ENCODE measurements around the gene AGAP1.

Gene AGAP1

DNA sequence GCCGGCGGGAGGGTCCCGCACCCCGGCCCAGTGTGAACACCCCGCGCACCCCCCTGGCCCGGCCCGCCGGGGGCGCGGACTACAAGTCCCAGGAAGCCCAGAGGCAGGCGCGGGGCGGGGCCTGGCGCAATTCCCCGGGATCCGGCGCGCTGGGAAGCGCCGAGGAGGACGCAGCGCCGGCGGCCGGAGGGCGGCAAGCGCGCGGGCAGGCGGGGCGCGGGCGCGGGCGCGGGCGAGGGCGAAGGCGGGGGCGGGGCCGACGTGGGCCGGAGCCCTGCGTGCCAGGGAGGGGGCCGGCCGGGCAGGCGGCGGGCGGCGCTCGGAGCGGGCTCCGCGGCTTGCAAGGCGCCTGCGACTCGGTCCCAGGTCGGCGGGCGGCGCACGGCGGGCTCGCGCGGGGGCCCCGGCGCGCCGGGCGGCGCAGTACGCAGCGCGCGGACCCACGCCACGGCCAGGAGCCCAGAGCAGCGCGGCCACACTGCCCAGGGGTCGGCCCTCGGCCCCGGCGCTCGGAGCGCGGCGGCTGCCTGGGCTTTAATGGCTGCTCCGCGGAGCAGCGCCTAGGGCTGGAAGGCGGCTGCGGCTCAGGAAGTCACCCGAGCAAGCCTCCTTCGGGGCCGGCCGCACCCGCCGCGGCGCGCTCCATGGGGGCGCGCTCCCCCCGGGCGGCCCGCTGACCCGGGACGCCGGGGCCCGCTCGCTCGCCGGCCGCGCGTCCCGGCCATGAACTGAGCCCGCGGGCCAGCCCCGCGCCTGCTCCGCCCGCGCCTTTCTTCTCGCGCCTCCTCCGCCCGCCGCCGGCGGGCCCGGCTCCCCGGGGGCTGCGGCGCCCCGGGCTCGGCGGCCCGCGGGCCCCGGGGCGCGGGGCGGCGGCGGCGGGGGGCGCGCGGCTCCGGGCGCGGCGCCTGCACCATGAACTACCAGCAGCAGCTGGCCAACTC lies at the start of gene AGAP1:
Gene AGAP1, plus strand, starts transcription at position 269 of the 941 bp plus-strand sequence.
- DNase-seq = no peak

DNA sequence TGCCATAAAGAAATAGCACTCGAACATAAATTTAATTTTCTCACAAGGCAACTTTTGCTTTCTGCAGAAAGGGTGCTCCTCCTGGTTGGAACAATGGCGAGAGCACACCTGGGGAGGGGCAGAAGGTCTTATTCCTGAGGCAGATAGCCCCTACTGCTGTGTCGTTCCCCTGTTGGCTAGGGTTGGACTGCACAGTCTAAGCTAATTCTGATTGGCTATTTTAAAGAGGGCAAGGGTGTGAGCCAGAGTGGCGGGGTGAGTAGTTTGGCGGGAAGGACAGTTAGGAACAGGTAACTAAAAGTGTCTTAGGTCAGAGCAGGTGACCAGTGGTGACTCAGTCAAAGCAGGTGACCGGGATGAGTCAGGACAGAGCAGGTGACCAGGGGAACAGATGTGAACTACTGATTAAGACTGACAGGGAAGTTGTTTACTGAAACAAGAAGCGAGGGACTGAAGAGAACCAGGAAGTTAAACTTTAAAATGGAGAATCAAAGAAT lies 49.7 kb upstream of the AGAP1 start:
- DNase-seq = no peak

GRCh38 chr2:235445116-235445515 lies 48.7 kb upstream of the AGAP1 start:
- no peak for DNase-seq

- DNase-seq = no peak
These were observed 47.8 kb upstream of the AGAP1 start for GRCh38 chr2:235446082-235446481.

GRCh38 chr2:235447210-235447609 lies 46.6 kb upstream of the AGAP1 start:
- DNase-seq = no peak

GRCh38 chr2:235449568-235449967 lies 44.3 kb upstream of the AGAP1 start:
- DNase-seq = no peak

DNA sequence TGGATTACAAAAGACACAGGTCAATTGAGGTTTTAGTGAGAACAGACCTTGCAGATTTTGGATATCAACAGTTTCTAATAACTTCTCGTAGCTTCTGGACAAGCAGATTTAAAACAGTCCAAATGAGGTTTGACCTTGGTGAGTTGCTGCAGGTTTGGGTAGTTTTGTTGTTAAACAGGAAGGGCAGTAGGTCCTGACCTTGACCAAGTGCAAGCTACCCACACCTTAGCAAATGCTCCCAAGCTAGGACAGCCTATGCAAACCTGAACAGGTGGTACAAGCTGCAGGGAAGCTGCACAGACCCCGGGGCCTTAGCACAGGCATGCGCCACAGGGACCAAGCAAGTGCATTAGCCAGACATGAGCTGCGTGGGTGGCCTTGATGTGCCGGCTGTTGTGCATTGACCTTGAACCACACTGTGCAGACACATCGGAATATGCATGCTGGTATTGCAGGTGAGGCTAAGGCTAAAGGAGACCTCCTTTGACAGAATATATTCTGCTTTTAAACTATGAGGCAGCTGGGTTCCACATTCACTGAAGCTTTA lies 40.2 kb upstream of the AGAP1 start:
- DNase-seq = no peak

GRCh38 chr2:235458839-235459273 lies 35.0 kb upstream of the AGAP1 start:
- DNase-seq = no peak

DNA sequence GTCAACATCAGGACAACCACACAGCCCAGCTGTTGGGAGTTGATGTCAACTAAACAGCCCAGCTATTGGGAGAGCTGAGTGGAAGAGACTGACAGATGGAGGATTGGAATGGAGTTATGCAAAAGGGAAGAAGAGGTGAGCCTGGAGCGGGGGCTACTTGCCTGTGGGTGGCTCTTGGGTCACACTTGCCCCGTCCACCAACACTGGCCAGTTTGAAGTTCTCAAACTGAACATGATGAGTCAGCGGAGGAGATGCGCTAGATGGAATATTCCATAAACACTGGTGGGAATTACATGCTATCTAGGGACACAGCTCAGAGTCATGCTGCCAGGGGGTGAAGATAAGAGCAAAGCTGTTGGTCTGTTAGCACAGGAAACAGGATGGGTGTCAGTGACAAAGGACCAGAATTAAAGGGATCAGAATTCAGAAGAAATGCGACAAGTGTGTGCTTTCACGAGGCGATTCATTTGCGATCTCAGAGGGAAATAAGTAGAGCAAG lies 33.2 kb upstream of the AGAP1 start:
- no peak for DNase-seq

DNA sequence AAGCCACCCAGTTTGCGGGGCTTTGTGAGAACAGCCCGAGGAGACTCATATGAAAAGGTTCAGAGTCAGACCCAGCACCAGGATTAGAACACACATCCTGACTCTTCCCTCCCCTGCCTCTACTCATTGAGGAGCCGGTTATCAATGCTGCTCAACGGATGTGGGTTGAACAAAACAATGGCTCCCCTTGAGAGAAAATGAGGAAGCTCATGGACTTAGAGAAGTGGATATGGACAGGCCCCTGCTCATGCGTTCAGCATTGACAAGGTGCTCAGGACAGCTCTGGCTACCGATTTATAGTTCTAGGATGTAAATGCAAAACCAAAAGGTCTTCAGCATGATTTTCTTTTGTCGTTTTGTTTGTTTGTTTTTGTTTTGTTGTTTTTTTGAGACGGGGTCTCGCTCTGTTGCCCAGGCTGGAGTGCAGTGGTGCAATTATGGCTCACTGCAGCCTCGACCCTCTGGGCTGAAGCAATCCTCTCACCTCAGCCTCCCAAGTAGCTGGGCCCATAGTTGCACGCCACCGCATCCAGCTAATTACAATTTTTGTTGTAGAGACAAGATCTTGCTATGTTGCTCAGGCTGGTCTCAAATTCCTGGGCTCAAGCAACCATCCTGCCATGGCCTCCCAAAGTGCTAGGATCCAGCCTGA lies 32.0 kb upstream of the AGAP1 start:
- no peak for DNase-seq

DNA sequence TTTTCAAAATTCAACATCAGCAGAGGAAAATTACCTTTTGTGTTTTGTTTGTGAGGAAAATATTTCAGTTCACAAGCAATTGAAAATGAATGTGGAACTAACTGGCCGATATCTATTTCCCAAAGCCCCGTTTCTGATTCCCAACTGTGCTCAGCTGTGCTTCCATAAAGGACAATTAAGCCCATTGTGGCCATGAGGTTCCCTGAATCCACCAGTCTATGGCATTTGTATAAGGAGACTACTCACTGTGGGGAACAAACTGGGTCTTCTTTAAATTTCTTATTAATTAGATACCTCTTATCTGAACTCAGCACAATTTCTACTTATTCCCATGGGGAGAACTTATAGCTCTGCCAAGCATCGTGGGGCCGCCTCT lies 31.4 kb upstream of the AGAP1 start:
- DNase-seq = no peak

- DNase-seq = no peak
These were observed 29.9 kb upstream of the AGAP1 start for GRCh38 chr2:235463893-235464292.

DNA sequence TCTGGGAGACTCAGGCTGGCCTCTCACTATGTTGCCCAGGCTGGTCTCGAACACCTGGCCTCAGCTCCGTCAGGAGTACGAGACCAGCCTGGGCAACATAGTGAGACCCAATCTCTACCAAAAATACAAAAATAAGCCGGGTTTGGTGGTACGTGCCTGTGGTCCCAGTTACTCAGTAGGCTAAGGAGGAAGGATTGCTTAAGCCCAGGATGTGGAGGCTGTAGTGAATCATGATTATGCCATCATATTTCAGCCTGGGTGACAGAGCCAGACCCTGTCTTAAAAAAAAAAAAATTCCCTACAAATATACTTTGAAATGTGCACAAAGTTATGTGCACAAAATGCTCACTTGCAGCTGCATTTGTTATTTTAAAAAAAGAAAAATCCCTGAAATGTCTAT lies 26.3 kb upstream of the AGAP1 start:
- DNase-seq = no peak

DNA sequence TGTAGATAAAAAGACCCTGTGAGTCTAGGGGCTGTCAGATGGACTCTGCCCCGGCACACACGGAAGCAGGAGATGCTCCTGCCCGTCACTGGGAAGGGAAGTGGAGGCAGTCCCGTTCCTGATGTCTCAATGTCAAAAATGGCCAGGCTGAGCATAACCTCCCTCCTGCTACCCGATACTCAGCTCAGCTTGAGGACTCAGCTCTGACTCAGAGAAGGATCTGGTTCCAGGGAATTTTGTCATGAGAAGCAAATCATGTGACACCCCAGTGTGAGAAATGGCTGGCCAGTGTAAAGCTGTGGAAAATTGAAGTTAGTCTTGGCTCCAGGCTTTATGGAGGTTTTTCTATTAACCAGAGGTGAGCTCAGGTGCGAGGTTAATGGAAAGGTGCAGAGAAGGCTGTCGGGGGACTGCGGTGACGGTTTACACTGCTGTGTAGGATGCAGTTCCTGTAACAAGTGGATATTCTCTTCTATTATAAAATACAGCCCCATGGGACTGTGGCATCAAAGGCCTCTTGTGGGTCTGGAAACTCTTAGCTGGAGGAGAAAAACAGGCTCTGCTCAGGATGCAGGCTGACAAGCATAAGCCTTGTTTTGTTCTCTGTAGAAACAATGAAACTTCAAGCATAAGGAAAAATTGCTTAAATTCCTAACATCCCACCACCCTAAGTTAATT lies 24.7 kb upstream of the AGAP1 start:
- no peak for DNase-seq

DNA sequence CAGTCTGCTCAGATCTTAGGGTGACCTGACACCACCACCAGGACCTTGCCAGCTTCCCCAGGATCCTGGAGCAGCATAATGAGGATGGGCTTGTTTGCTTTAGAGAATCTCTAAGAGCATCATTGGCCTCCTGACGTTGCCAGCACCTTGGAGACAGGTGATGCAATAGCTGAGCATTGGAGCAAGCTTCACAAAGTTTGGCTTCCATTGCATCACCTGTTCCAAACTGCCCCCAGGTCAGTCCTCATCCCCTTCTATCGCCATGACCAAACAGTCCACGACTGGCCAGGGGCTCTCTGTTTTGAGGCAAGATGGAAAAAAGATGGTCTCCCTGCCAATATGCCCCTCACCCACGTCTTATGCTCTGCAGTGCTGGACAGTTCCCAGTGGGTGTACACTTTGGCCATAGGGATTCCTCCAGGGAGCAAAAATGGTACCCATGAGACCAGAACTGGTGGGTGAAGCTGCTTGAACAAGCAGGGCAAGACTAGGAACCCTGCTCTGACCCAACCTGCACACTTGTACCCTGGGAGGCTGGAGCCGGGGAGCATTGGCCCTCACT lies 22.6 kb upstream of the AGAP1 start:
- no peak for DNase-seq

DNA sequence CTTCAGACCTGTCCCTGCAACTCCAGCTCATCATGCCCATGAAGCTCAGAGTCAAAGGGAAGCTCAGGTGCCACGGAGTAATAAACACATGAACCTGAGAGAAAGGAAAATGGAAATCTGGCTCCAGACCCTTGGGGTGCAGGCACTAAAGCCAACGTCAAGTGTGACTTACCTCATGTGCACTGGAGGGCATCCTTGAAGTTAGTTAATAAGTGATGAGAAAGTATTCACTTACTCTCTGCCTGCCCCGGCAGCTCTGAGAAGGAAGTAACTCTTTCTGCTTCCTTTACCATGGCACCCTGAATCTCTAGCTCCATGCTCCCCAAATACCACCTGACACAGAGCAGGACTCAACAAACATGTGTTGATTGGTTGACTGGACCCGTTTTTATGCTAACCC lies 21.4 kb upstream of the AGAP1 start:
- DNase-seq = no peak

GRCh38 chr2:235478609-235479008 lies 15.2 kb upstream of the AGAP1 start:
- no peak for DNase-seq

DNA sequence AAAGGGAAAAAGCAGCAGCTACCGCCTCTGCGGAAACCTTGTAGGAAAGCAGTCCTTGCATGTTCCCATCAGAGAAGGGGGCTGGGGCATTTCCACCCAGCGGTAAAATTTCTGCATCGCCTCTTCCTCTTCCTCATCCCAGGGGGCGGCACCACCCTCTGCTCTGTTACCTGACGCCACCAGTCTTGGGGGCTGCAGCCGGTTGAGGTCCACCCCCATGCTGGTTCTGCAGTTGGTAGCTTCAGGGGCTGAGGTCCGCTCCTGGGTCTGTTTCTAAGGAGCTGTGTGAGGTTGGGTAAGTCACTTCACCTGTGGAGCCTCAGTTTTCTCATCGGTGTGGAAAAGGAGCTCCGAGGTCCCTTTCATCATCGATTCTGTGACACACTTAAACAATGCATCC lies 14.2 kb upstream of the AGAP1 start:
- no peak for DNase-seq

- DNase-seq = no peak
These were observed 13.2 kb upstream of the AGAP1 start for GRCh38 chr2:235480614-235481013.

GRCh38 chr2:235483313-235483712 lies 10.5 kb upstream of the AGAP1 start:
- DNase-seq = no peak

GRCh38 chr2:235485362-235485761 lies 8.5 kb upstream of the AGAP1 start:
- DNase-seq = no peak

DNA sequence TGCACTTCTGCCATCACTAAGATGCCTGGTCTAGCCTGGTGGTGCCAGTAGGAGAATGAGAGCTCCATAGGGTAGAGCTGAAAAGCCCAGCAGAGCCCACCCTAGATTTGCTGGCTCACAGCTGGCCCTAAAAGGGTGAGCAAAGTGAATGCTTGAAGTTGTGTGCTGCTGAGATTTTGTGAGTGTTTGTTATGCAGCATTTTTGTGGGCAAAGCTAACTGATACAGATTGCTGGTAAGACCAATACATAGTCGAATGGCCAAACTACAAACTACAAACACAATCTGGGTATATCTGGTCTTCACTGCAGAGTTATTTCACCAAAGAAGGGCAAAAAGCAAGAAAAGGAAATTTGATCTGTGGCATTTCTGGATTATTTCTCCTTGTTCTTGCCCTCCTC lies 7.1 kb upstream of the AGAP1 start:
- no peak for DNase-seq

GRCh38 chr2:235489897-235490296 lies 3.9 kb upstream of the AGAP1 start:
- DNase-seq = no peak
